HEK293 (cell line): ENCODE data around the gene FARSA.

Experiments
- GLIS1 ChIP-seq: fragments of 450-650 bp; formaldehyde crosslinking; IDR thresholded peaks from 2 replicates; pipeline ENCODE4 v1.5.1; 2016; ENCODE audit warnings: missing biosample characterization, missing genetic modification characterization
- KLF1 ChIP-seq: fragments of 450-650 bp; formaldehyde crosslinking; IDR thresholded peaks from 2 replicates; pipeline ENCODE4 v1.5.1; 2016; ENCODE audit warnings: missing biosample characterization, missing genetic modification characterization
- KLF16 ChIP-seq: fragments of 450-650 bp; formaldehyde crosslinking; IDR thresholded peaks from 2 replicates; pipeline ENCODE4 v1.5.1; 2017; ENCODE audit warnings: missing biosample characterization, missing genetic modification characterization
- ZBTB11 ChIP-seq: fragments of 450-650 bp; formaldehyde crosslinking; conservative IDR thresholded peaks from 2 replicates; pipeline ENCODE4 v1.5.1; 2016; ENCODE audit warnings: low read depth, missing biosample characterization, missing genetic modification characterization
- ZBTB20 ChIP-seq: fragments of 450-650 bp; formaldehyde crosslinking; IDR thresholded peaks from 2 replicates; pipeline ENCODE4 v1.5.1; 2016; ENCODE audit warnings: missing biosample characterization, missing genetic modification characterization
- ZBTB21 ChIP-seq: fragments of 450-650 bp; formaldehyde crosslinking; IDR thresholded peaks from 2 replicates; pipeline ENCODE4 v1.5.1; 2017; ENCODE audit warnings: missing biosample characterization, missing genetic modification characterization
- ZNF169 ChIP-seq: fragments of 450-650 bp; formaldehyde crosslinking; IDR thresholded peaks from 2 replicates; pipeline ENCODE4 v1.5.1; 2016; ENCODE audit warnings: missing biosample characterization, missing genetic modification characterization
- ZNF2 ChIP-seq: fragments of 450-650 bp; formaldehyde crosslinking; IDR thresholded peaks from 2 replicates; pipeline ENCODE4 v1.5.1; 2016; ENCODE audit warnings: missing biosample characterization, missing genetic modification characterization
- ZNF239 ChIP-seq: fragments of 450-650 bp; formaldehyde crosslinking; IDR thresholded peaks from 2 replicates; pipeline ENCODE4 v1.5.1; 2016; ENCODE audit warnings: missing biosample characterization, missing genetic modification characterization
- ZNF280D ChIP-seq: fragments of 450-650 bp; formaldehyde crosslinking; IDR thresholded peaks from 2 replicates; pipeline ENCODE4 v1.5.1; 2016; ENCODE audit warnings: missing biosample characterization, missing genetic modification characterization
- ZNF335 ChIP-seq: fragments of 450-650 bp; formaldehyde crosslinking; conservative IDR thresholded peaks from 2 replicates; pipeline ENCODE4 v1.5.1; 2016; ENCODE audit warnings: missing biosample characterization, missing genetic modification characterization
- ZNF366 ChIP-seq: fragments of 450-650 bp; formaldehyde crosslinking; conservative IDR thresholded peaks from 2 replicates; pipeline ENCODE4 v1.5.1; 2016; ENCODE audit warnings: missing biosample characterization, missing genetic modification characterization
- ZNF391 ChIP-seq: fragments of 450-650 bp; formaldehyde crosslinking; IDR thresholded peaks from 2 replicates; pipeline ENCODE4 v1.5.1; 2016; ENCODE audit warnings: low read depth, missing biosample characterization, missing genetic modification characterization, borderline replicate concordance
- ZNF394 ChIP-seq: fragments of 450-650 bp; formaldehyde crosslinking; IDR thresholded peaks from 2 replicates; pipeline ENCODE4 v1.5.1; 2016; ENCODE audit warnings: missing biosample characterization, missing genetic modification characterization, mild to moderate bottlenecking, moderate library complexity, borderline replicate concordance
- ZNF558 ChIP-seq: fragments of 450-650 bp; formaldehyde crosslinking; IDR thresholded peaks from 2 replicates; pipeline ENCODE4 v1.5.1; 2016; ENCODE audit warnings: missing biosample characterization, missing genetic modification characterization
- ZNF621 ChIP-seq: fragments of 450-650 bp; formaldehyde crosslinking; IDR thresholded peaks from 2 replicates; pipeline ENCODE4 v1.5.1; 2017; ENCODE audit warnings: missing biosample characterization, missing genetic modification characterization
- ZNF639 ChIP-seq: fragments of 450-650 bp; formaldehyde crosslinking; IDR thresholded peaks from 2 replicates; pipeline ENCODE4 v1.5.1; 2016; ENCODE audit warnings: missing biosample characterization, missing genetic modification characterization
- ZSCAN23 ChIP-seq: fragments of 450-650 bp; formaldehyde crosslinking; IDR thresholded peaks from 2 replicates; pipeline ENCODE4 v1.5.1; 2016; ENCODE audit warnings: missing biosample characterization, missing genetic modification characterization
- ZSCAN4 ChIP-seq: fragments of 450-650 bp; formaldehyde crosslinking; IDR thresholded peaks from 2 replicates; pipeline ENCODE4 v1.5.1; 2017; ENCODE audit warnings: missing biosample characterization, missing genetic modification characterization
- ZXDB ChIP-seq: fragments of 450-650 bp; formaldehyde crosslinking; IDR thresholded peaks from 2 replicates; pipeline ENCODE4 v1.5.1; 2016; ENCODE audit warnings: missing biosample characterization, missing genetic modification characterization
- TF ChIP-seq, protein P1 (sequence below): fragments of 450-650 bp; formaldehyde crosslinking; IDR thresholded peaks from 2 replicates; pipeline ENCODE4 v1.5.1; 2016; ENCODE audit warnings: missing biosample characterization, missing genetic modification characterization
- TF ChIP-seq, protein P2 (sequence below): fragments of 450-650 bp; formaldehyde crosslinking; optimal IDR thresholded peaks from 2 replicates; pipeline ENCODE3; 2016; ENCODE audit warnings: missing biosample characterization, mild to moderate bottlenecking, missing genetic modification characterization
- TF ChIP-seq, protein P3 (sequence below): fragments of 450-650 bp; formaldehyde crosslinking; IDR thresholded peaks from 2 replicates; pipeline ENCODE4 v1.5.1; 2017; ENCODE audit warnings: missing biosample characterization, missing genetic modification characterization
- TF ChIP-seq, protein P4 (sequence below): fragments of 450-650 bp; formaldehyde crosslinking; IDR thresholded peaks from 2 replicates; pipeline ENCODE4 v1.5.1; 2016; ENCODE audit warnings: missing biosample characterization, missing genetic modification characterization

Gene FARSA

GRCh38 chr19:12890299-12890786 is 43.2 kb downstream of the FARSA start (continued):
- TF ChIP-seq, protein P1, sequence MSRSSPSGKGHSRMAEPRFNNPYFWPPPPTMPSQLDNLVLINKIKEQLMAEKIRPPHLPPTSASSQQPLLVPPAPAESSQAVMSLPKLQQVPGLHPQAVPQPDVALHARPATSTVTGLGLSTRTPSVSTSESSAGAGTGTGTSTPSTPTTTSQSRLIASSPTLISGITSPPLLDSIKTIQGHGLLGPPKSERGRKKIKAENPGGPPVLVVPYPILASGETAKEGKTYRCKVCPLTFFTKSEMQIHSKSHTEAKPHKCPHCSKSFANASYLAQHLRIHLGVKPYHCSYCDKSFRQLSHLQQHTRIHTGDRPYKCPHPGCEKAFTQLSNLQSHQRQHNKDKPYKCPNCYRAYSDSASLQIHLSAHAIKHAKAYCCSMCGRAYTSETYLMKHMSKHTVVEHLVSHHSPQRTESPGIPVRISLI (tag by site-specific recombination): peak; percentile 96
- TF ChIP-seq GLIS1 (tag by site-specific recombination) (peak; percentile 73; the same call in 1 of the 2 replicates), ZXDB (tag by site-specific recombination) (peak; percentile 39; the same call in 1 of the 2 replicates), ZNF335 (tag by site-specific recombination) (peak; percentile 93), ZNF639 (tag by site-specific recombination) (peak; percentile 82; the same call in 1 of the 2 replicates), ZBTB20 (tag by site-specific recombination) (peak; percentile 47; the same call in 1 of the 2 replicates), ZNF366 (tag by site-specific recombination) (peak; percentile 30; the same call in 1 of the 2 replicates), ZSCAN23 (tag by site-specific recombination) (peak; percentile 86; the same call in 1 of the 2 replicates), ZSCAN4 (tag by site-specific recombination) (peak; percentile 98), ZBTB21 (tag by site-specific recombination) (0 out of 2 replicates have a peak, but pooled peaks have one; percentile 34), ZNF280D (tag by site-specific recombination) (peak; percentile 34; the same call in 1 of the 2 replicates), ZNF2 (tag by site-specific recombination) (peak; percentile 95), KLF1 (tag by site-specific recombination) (peak; percentile 49), ZNF169 (peak; percentile 56; the same call in 1 of the 2 replicates), ZNF394 (tag by site-specific recombination) (peak; percentile 18; the same call in 1 of the 2 replicates), ZBTB11 (0 out of 2 replicates have a peak, but pooled peaks have one; percentile 9), KLF16 (tag by site-specific recombination) (peak; percentile 90), ZNF239 (0 out of 2 replicates have a peak, but pooled peaks have one; percentile 58), ZNF621 (tag by site-specific recombination) (peak; percentile 36; the same call in 1 of the 2 replicates), ZNF558 (tag by site-specific recombination) (peak; percentile 70; the same call in 1 of the 2 replicates), ZNF391 (tag by site-specific recombination) (peak; percentile 91)
- TF ChIP-seq, protein P2, sequence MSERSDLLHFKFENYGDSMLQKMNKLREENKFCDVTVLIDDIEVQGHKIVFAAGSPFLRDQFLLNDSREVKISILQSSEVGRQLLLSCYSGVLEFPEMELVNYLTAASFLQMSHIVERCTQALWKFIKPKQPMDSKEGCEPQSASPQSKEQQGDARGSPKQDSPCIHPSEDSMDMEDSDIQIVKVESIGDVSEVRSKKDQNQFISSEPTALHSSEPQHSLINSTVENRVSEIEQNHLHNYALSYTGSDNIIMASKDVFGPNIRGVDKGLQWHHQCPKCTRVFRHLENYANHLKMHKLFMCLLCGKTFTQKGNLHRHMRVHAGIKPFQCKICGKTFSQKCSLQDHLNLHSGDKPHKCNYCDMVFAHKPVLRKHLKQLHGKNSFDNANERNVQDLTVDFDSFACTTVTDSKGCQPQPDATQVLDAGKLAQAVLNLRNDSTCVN (tag by site-specific recombination): peak; percentile 27
- TF ChIP-seq, protein P3, sequence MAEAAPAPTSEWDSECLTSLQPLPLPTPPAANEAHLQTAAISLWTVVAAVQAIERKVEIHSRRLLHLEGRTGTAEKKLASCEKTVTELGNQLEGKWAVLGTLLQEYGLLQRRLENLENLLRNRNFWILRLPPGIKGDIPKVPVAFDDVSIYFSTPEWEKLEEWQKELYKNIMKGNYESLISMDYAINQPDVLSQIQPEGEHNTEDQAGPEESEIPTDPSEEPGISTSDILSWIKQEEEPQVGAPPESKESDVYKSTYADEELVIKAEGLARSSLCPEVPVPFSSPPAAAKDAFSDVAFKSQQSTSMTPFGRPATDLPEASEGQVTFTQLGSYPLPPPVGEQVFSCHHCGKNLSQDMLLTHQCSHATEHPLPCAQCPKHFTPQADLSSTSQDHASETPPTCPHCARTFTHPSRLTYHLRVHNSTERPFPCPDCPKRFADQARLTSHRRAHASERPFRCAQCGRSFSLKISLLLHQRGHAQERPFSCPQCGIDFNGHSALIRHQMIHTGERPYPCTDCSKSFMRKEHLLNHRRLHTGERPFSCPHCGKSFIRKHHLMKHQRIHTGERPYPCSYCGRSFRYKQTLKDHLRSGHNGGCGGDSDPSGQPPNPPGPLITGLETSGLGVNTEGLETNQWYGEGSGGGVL: peak; percentile 68
- TF ChIP-seq, protein P4, sequence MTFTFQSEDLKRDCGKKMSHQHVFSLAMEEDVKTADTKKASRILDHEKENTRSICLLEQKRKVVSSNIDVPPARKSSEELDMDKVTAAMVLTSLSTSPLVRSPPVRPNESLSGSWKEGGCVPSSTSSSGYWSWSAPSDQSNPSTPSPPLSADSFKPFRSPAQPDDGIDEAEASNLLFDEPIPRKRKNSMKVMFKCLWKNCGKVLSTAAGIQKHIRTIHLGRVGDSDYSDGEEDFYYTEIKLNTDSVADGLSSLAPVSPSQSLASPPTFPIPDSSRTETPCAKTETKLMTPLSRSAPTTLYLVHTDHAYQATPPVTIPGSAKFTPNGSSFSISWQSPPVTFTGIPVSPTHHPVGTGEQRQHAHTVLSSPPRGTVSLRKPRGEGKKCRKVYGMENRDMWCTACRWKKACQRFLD (tag by site-specific recombination): 0 out of 2 replicates have a peak, but pooled peaks have one; percentile 52
